HG02973 (cell line): ENCODE results near the gene RSL1D1.
A peak's percentile ranks its signal among the peaks of the same experiment; 100 is the strongest.

ENCODE experiments used
- ATAC-seq: cut with Tn5 transposase; IDR thresholded peaks from one replicate; pipeline ENCODE4 v1.9.1; 2021; ENCODE audit warnings: moderate library complexity; ENCODE audit not compliant: unreplicated experiment

RSL1D1 gene

GRCh38 chr16:11851294-11852091 lies at the start of gene RSL1D1:
Gene RSL1D1, minus strand, starts transcription at chr16:11851542. Its CDS starts 30 bp downstream, at chr16:11851512.
- ATAC-seq: peak; percentile 76

- ATAC-seq: no peak
Observed at GRCh38 chr16:11901091-11901490, 49.7 kb upstream of the RSL1D1 start.

- no peak for ATAC-seq
Observed at GRCh38 chr16:11896486-11897176, 45.3 kb upstream of the RSL1D1 start.

- no peak for ATAC-seq
Observed at GRCh38 chr16:11893571-11893970, 42.2 kb upstream of the RSL1D1 start.

GRCh38 chr16:11892761-11893160 lies 41.4 kb upstream of the RSL1D1 start:
- no peak for ATAC-seq

DNA sequence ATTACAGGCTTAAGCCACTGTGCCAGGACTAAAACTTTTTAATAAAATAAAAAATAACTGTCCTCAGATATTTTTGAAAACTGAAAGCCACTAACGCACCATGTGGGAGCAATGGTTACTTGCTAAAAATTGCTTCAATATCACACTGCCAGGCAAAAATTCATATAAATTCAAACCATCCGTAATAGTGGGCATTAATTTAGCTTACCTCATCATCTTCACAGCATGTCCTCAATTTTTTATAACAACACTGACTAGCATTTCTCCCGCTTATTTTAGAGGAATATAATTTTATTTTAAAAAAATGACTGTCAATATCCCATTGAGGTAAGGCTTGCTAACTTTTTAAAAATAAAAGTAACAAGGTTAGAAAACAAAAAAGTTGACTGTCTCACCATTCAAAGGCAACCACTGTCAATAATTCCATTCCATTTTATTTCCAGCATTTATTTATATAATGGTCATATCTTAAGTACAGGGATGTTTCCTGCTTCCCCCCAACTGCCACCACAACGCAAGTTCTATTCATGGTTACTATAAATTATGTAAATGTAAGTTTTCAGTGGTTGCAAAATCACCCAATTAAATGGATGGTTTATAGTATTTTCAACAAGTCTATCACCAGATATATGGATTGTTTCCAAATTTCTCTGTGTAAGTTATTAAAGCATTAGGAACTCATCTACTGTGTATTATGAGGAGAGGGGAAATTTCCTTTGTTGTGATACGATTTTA lies 39.1 kb upstream of the RSL1D1 start:
- no peak for ATAC-seq

DNA sequence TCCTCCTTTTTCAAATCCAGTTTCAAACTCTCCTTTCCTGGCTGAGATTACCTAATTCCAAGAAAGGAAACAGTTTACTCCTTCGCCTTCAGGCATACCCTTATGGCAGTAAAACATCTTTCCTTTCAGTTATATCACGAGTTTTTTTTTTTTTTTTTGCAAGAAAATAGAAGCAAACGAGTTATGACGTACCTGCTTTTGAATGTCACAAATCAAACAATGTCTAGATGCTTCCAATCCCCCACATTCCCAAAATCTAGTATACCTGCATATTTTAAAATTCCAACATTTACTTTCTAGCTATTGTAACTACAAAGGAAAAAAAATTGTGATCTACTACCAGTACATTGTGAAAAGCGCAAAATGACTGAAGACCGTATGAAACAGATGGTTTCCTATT lies 35.5 kb upstream of the RSL1D1 start:
- no peak for ATAC-seq

GRCh38 chr16:11884035-11884434 lies 32.7 kb upstream of the RSL1D1 start:
- no peak for ATAC-seq

GRCh38 chr16:11880007-11880406 lies 28.7 kb upstream of the RSL1D1 start:
- no peak for ATAC-seq

DNA sequence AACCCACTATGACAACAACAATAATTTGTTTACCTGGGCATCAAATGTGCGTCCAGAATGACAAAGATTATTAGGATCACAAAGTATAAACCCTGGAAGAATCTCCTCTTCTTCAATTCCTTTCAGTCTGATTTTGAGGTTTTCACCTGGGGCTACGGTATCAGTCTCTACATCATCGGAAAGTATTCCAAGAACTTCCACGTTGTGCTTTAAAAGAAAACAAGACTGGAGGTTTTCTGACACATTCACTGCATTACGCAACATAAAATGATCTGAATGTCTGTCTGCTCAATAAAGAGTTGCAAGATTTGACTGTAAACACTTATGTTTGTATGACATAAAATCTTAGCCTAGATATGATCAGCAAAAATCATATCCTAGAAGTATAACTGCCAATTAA lies 26.0 kb upstream of the RSL1D1 start:
- no peak for ATAC-seq

DNA sequence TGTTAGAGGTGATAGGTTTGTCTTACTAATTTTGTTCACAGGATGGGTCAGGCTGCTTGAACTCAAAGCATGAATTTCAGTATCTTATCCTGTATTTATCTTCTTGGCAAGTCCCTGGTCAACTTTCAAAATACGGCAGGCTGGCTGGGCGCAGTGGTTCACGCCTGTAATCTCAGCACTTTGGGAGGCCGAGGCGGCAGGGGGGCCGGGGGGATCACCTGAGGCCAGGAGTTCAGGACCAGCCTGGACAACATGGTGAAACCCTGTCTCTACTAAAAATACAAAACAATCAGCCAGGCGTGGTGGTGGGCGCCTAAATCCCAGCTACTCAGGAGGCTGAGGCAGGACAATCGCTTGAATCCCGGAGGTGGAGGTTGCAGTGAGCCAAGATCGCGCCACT lies 25.0 kb upstream of the RSL1D1 start:
- ATAC-seq: no peak

DNA sequence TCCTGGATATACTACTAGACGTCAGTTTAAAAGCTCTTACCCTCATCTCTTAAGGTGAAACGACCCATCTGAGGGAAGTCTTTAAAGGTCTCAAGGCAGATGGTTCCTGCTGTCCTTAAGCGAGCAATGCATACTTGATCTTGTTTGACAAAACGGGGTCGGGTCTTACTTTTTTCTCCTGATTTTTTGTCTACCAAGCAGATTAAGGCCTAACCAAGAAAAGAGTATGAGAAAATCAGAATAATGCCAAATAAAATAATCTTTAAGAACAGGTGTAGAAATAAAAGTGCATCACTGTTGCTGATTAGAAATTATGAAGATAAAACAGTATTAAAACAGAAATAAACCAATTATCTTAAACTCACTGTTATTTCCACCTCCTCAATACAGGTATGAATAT lies 24.4 kb upstream of the RSL1D1 start:
- ATAC-seq: no peak

GRCh38 chr16:11871193-11871592 lies 19.9 kb upstream of the RSL1D1 start:
- ATAC-seq: no peak

DNA sequence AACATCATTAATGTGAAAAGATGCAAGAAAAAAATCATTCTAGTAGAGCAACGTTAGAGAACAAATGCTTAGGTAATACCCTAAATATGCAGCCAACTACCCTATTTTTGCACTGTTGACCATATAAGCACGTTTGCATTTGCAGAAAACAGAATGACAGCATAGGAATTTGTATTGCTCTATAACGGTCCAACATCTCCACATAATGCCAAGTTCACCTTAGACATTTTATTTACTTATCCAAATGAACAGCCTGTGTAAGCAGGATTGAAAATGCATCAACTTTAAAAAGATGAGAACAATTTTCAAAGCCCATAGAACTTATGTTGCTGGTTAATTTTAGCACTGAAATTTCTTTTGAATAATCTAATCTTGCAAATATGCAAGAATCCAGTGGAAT lies 19.1 kb upstream of the RSL1D1 start:
- ATAC-seq: no peak

GRCh38 chr16:11869353-11870228 lies 18.2 kb upstream of the RSL1D1 start:
- no peak for ATAC-seq

DNA sequence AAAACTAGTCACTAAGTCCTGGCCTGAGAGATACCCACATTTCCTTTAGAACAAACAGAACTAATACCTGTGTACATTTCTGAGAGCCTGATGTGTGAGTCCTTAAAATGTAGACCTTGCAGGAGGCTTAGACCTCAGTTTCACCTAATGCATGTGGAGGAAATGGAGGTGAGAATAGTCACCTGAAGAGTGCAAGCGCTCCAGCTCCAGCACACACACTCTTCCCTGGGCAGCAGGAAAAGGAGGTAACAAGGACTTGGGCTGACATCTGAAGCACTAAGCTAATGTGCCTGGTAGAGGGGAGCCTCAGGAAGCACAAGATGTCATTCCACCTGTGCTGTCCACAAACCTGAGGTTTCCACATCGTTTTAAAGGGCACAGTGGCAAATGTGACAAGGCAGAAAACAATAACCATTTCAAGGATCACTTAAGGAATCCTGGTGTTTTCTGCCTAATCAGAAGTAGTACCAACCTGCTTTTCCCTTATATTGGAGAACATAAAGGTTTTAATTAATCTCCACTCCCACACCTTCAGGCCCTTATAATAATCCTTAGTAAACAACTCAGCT lies 17.2 kb upstream of the RSL1D1 start:
- no peak for ATAC-seq

DNA sequence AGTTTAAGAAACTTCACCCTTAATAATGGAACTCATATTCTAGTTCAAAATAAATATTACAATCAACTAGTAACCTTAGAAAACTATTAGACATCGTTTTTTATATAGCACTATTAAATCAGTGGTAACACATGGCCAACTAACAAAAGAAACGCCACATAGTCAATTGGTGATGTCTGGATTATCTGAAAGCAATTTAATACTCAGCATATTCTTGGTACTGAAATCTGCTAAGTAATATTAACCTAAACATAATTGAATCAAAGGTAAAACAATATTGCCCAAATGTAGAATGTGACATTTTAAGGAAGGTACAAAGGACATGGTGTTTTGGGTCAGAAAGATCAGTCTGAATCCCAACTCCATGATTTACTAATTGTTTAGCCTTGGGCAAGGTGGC lies 11.1 kb upstream of the RSL1D1 start:
- ATAC-seq: no peak

DNA sequence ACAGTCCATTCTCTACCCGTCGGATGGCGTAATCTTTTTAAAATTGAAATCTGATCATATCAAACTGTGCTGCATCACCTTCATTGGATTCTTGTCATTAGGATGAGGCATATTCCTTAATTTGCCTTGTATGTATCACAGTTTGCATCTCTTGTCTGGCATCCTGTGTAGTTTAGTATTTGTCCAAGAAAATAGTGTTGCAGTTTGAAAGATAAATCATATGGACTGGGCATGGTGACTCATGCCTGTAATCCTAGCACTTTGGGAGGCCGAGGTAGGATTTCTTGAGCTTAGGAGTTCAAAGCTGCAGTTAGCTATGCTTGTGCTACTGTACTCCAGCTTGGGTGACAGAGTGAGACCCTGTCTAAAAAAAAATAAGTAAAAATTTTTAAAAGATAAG lies 5.8 kb upstream of the RSL1D1 start:
- ATAC-seq: no peak

DNA sequence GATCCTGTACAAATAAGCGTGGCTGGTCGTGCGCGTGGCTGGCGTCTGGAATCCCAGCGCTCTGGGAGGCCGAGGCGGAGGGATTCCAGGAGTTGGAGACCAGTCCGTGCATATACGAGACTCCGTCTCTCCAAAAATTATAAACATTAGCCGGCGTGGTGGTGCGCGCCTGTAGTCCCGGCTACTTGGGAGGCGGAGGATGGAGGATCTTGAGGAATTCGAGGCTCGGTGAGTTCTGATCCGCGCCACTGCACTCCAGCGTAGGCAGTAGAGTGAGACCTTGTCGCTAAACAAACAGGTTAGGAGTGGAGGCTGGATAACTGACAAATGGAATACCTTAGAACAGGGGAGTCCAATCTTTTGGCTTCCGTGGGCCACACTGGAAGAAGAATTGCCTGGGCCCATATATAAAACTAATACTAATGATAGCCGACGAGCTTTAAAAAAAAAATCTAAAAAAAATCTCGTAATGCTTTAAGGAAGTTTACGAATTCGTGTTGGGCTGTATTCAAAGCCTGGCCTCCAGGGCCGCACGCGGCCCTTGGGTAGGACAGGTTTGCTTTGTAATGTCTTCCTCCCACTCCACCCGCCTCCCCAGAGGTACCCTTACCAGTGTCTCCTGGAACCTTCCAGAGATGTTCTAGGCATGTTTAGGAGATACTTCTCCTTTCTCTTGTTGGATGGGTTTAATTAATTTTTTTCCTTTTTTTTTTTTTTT lies 909 bp upstream of the RSL1D1 start:
- ATAC-seq: no peak

- ATAC-seq: no peak
Observed at GRCh38 chr16:11848842-11849241, 2.5 kb downstream of the RSL1D1 start.
